HEK293 (cell line): ENCODE measurements around the gene PANX2.

Experiments used
- CTCF ChIA-PET: fragments of 350-600 bp; formaldehyde crosslinking; extraction: SDS; loops from one replicate; lab custom pipeline; 2021; ENCODE audit warnings: antibody characterized with exemption; lab: Yijun Ruan, JAX
- POLR2A ChIA-PET: fragments of 300-600 bp; formaldehyde crosslinking; extraction: SDS; loops from one replicate; lab custom pipeline; 2020; ENCODE audit warnings: antibody characterized with exemption, inconsistent platforms; lab: Yijun Ruan, JAX
- H3K27ac ChIP-seq: fragments of 200-500 bp; sonication (Bioruptor generic); 2 replicates; pipeline ENCODE4 v1.5.1; 2014; ENCODE audit warnings: low read depth, low read length, control low read depth, inconsistent platforms; ENCODE audit errors: extremely low read depth
- H3K36me3 ChIP-seq, 2 experiments: fragments of 200-500 bp in 1 of 2; sonication (Bioruptor generic) in 1 of 2; 1 replicate in 1 of 2; 2 replicates in 1 of 2; pipeline ENCODE4 v1.5.1; 2014 to 2017; ENCODE audit warnings: inconsistent platforms in 2 of 2, low read length in 2 of 2; ENCODE audit not compliant: control insufficient read depth in 2 of 2, insufficient read depth in 1 of 2
- H3K4me1 ChIP-seq: fragments of 200-500 bp; sonication (Bioruptor generic); 2 replicates; pipeline ENCODE4 v1.5.1; 2014; ENCODE audit warnings: mild to moderate bottlenecking, low read length, inconsistent platforms; ENCODE audit not compliant: control insufficient read depth, insufficient read depth
- H3K4me3 ChIP-seq: 2 replicates; pipeline ENCODE4 v1.5.1; 2011; ENCODE audit warnings: low read depth, mild to moderate bottlenecking, control low read depth, low read length, moderate library complexity
- H3K9me3 ChIP-seq: fragments of 200-500 bp; sonication (Bioruptor generic); 2 replicates; pipeline ENCODE4 v1.5.1; 2014; ENCODE audit warnings: low read depth, low read length, inconsistent platforms; ENCODE audit not compliant: control insufficient read depth, insufficient read depth
- SP3 ChIP-seq: fragments of 450-650 bp; formaldehyde crosslinking; IDR thresholded peaks from 2 replicates; pipeline ENCODE4 v1.5.1; 2016; ENCODE audit warnings: missing biosample characterization, missing genetic modification characterization
- ZBTB8A ChIP-seq: fragments of 450-650 bp; formaldehyde crosslinking; IDR thresholded peaks from 2 replicates; pipeline ENCODE4 v1.5.1; 2016; ENCODE audit warnings: missing biosample characterization, missing genetic modification characterization
- ZEB2 ChIP-seq: fragments of 450-650 bp; formaldehyde crosslinking; IDR thresholded peaks from 2 replicates; pipeline ENCODE4 v1.5.1; 2016; ENCODE audit warnings: missing biosample characterization, missing genetic modification characterization
- ZFP37 ChIP-seq: fragments of 450-650 bp; formaldehyde crosslinking; IDR thresholded peaks from 2 replicates; pipeline ENCODE4 v1.5.1; 2016; ENCODE audit warnings: missing biosample characterization, missing genetic modification characterization
- ZNF169 ChIP-seq: fragments of 450-650 bp; formaldehyde crosslinking; IDR thresholded peaks from 2 replicates; pipeline ENCODE4 v1.5.1; 2016; ENCODE audit warnings: missing biosample characterization, missing genetic modification characterization
- ZNF221 ChIP-seq: fragments of 450-650 bp; formaldehyde crosslinking; IDR thresholded peaks from 2 replicates; pipeline ENCODE4 v1.5.1; 2017; ENCODE audit warnings: missing biosample characterization, missing genetic modification characterization, borderline replicate concordance
- ZNF23 ChIP-seq: fragments of 450-650 bp; formaldehyde crosslinking; IDR thresholded peaks from 2 replicates; pipeline ENCODE4 v1.5.1; 2016; ENCODE audit warnings: missing biosample characterization, missing genetic modification characterization, borderline replicate concordance
- ZNF266 ChIP-seq: fragments of 450-650 bp; formaldehyde crosslinking; IDR thresholded peaks from 2 replicates; pipeline ENCODE4 v1.5.1; 2016; ENCODE audit warnings: missing biosample characterization, missing genetic modification characterization, low read depth
- ZNF341 ChIP-seq: fragments of 450-650 bp; formaldehyde crosslinking; IDR thresholded peaks from 2 replicates; pipeline ENCODE4; 2016; ENCODE audit warnings: low read depth, missing biosample characterization, missing genetic modification characterization
- ZNF350 ChIP-seq: fragments of 450-650 bp; formaldehyde crosslinking; IDR thresholded peaks from 2 replicates; pipeline ENCODE4 v1.5.0; 2017; ENCODE audit warnings: missing biosample characterization, mild to moderate bottlenecking, missing genetic modification characterization
- ZNF600 ChIP-seq: fragments of 450-650 bp; formaldehyde crosslinking; IDR thresholded peaks from 2 replicates; pipeline ENCODE4 v1.5.1; 2016; ENCODE audit warnings: missing biosample characterization, missing genetic modification characterization
- ZNF621 ChIP-seq: fragments of 450-650 bp; formaldehyde crosslinking; IDR thresholded peaks from 2 replicates; pipeline ENCODE4 v1.5.1; 2017; ENCODE audit warnings: missing biosample characterization, missing genetic modification characterization
- ZNF792 ChIP-seq: fragments of 450-650 bp; formaldehyde crosslinking; IDR thresholded peaks from 2 replicates; pipeline ENCODE4 v1.5.1; 2016; ENCODE audit warnings: missing biosample characterization, missing genetic modification characterization
- TF ChIP-seq, protein P1 (sequence below): fragments of 450-650 bp; formaldehyde crosslinking; IDR thresholded peaks from 2 replicates; pipeline ENCODE4 v1.5.1; 2017; ENCODE audit warnings: missing biosample characterization, mild to moderate bottlenecking, missing genetic modification characterization, moderate library complexity
- TF ChIP-seq, protein P2 (sequence below): fragments of 450-650 bp; formaldehyde crosslinking; IDR thresholded peaks from 2 replicates; pipeline ENCODE4 v1.5.1; 2016; ENCODE audit warnings: missing biosample characterization, missing genetic modification characterization

The PANX2 gene

DNA sequence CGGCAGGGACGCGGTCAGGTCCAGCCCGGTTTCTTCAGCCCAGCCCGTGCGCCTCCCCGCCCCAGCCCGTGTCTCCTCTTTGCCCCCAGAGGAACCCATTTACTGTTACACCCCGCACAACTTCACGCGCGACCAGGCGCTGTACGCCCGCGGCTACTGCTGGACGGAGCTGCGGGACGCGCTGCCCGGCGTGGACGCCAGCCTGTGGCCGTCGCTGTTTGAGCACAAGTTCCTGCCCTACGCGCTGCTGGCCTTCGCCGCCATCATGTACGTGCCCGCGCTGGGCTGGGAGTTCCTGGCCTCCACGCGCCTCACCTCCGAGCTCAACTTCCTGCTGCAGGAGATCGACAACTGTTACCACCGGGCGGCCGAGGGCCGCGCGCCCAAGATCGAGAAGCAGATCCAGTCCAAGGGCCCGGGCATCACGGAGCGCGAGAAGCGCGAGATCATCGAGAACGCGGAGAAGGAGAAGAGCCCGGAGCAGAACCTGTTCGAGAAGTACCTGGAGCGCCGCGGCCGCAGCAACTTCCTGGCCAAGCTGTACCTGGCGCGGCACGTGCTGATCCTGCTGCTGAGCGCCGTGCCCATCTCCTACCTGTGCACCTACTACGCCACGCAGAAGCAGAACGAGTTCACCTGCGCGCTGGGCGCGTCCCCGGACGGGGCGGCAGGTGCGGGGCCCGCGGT is 6.5 kb downstream of the PANX2 start:
- no peaks in the 10 kb centered on the region for H3K4me1 ChIP-seq
- CTCF ChIA-PET: no interaction called here
- H3K4me3 ChIP-seq: no peak overlapping the region
- H3K27ac ChIP-seq: no peak overlapping the region
- H3K9me3 ChIP-seq: no peaks in the 10 kb centered on the region
- peaks cover 0 to 35% of the 10 kb centered on the region in 2 experiments; a peak in 1 of 3 replicates for H3K36me3 ChIP-seq
- no peak for TF ChIP-seq ZNF350
- TF ChIP-seq ZNF621: no peak
- no peak for TF ChIP-seq ZFP37 (tag by site-specific recombination)
- no peak for TF ChIP-seq ZNF23 (tag by site-specific recombination)
- no peak for TF ChIP-seq ZNF221 (tag by site-specific recombination)
- TF ChIP-seq, protein P1, sequence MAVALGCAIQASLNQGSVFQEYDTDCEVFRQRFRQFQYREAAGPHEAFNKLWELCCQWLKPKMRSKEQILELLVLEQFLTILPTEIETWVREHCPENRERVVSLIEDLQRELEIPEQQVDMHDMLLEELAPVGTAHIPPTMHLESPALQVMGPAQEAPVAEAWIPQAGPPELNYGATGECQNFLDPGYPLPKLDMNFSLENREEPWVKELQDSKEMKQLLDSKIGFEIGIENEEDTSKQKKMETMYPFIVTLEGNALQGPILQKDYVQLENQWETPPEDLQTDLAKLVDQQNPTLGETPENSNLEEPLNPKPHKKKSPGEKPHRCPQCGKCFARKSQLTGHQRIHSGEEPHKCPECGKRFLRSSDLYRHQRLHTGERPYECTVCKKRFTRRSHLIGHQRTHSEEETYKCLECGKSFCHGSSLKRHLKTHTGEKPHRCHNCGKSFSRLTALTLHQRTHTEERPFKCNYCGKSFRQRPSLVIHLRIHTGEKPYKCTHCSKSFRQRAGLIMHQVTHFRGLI: no peak
- TF ChIP-seq ZEB2: no peak
- POLR2A ChIA-PET: no interaction called here

DNA sequence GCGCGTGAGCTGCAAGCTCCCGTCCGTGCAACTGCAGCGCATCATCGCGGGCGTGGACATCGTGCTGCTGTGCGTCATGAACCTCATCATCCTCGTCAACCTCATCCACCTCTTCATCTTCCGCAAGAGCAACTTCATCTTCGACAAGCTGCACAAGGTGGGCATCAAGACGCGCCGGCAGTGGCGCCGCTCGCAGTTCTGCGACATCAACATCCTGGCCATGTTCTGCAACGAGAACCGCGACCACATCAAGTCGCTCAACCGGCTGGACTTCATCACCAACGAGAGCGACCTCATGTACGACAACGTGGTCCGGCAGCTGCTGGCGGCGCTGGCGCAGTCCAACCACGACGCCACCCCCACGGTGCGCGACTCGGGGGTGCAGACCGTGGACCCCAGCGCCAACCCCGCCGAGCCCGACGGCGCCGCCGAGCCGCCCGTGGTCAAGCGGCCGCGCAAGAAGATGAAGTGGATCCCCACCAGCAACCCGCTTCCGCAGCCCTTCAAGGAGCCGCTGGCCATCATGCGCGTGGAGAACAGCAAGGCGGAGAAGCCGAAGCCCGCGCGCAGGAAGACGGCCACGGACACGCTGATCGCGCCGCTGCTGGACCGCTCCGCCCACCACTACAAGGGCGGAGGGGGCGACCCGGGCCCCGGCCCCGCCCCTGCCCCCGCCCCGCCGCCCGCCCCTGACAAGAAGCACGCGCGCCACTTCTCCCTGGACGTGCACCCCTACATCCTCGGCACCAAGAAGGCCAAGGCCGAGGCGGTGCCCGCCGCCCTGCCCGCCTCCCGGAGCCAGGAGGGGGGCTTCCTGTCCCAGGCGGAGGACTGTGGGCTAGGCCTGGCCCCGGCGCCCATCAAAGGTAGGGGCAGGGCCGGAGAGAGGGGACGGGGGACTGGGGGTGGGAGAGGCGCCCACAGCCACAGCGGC is 7.3 kb downstream of the PANX2 start:
- CTCF ChIA-PET: no interaction called here
- H3K27ac ChIP-seq: no peak overlapping the region
- no peak overlapping the region for H3K4me3 ChIP-seq

DNA sequence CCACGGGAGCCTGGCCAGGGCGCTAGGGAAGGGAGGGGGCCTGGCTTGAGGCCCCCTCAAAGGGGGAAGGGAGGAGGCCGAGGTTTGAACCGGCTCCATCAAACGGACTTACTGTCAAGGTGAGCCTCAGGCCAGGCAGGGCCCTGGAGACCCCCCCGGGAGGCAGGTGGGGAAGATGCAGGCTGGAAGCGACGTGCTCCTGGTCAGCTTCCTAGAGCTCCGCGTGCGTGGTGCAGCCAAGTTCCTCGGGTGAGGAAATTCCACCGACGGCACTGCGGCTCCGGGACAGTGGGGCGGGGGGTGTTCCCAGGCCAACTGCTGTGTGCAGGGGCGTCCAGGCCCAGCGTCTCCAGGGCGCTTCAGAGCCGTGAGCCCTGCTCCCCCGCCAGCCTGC is 7.9 kb downstream of the PANX2 start:
- peaks cover 0 to 35% of the 10 kb centered on the region in 2 experiments; a peak in 1 of 3 replicates for H3K36me3 ChIP-seq
- ChIA-PET CTCF (no interaction called here), POLR2A (interaction anchor here (0.6 kb wide), 1 partner anchor 348 kb away, joined by 3 read pairs; no protein-coding TSS in a partner anchor)
- no peaks in the 10 kb centered on the region for H3K9me3 ChIP-seq
- TF ChIP-seq, protein P2, sequence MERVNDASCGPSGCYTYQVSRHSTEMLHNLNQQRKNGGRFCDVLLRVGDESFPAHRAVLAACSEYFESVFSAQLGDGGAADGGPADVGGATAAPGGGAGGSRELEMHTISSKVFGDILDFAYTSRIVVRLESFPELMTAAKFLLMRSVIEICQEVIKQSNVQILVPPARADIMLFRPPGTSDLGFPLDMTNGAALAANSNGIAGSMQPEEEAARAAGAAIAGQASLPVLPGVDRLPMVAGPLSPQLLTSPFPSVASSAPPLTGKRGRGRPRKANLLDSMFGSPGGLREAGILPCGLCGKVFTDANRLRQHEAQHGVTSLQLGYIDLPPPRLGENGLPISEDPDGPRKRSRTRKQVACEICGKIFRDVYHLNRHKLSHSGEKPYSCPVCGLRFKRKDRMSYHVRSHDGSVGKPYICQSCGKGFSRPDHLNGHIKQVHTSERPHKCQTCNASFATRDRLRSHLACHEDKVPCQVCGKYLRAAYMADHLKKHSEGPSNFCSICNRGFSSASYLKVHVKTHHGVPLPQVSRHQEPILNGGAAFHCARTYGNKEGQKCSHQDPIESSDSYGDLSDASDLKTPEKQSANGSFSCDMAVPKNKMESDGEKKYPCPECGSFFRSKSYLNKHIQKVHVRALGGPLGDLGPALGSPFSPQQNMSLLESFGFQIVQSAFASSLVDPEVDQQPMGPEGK (tag by site-specific recombination): 0 out of 2 replicates have a peak, but pooled peaks have one; percentile 16
- no peak for TF ChIP-seq SP3
- H3K4me3 ChIP-seq: no peak overlapping the region
- no peaks in the 10 kb centered on the region for H3K4me1 ChIP-seq
- H3K27ac ChIP-seq: no peak overlapping the region

More for the DNA sequence above, 7.3 kb downstream of the PANX2 start:
- H3K36me3 ChIP-seq: peaks cover 0 to 35% of the 10 kb centered on the region in 2 experiments; a peak in 1 of 3 replicates
- no peak for TF ChIP-seq ZNF266 (tag by site-specific recombination)
- no peak for TF ChIP-seq ZNF600 (tag by site-specific recombination)
- TF ChIP-seq ZNF169 (tag by site-specific recombination): no peak
- no peak for TF ChIP-seq ZNF792 (tag by site-specific recombination)
- no peak for TF ChIP-seq ZBTB8A
- TF ChIP-seq ZNF341 (tag by site-specific recombination): no peak
- TF ChIP-seq, all 188 proteins: peak for 0
- POLR2A ChIA-PET: no interaction called here
- Histone ChIP-seq H3K9me3 (no peaks in the 10 kb centered on the region), H3K4me1 (no peaks in the 10 kb centered on the region)
